HuH-7 (cell line): ENCODE data around the gene HECA.

Source experiments
- DNase-seq: peaks from one replicate; pipeline ENCODE4 v3.0.0; 2011; ENCODE audit warnings: low spot score

HECA gene

GRCh38 chr6:139161169-139161568, 26.3 kb downstream of the HECA start:
- DNase-seq, result peak; percentile 30

DNA sequence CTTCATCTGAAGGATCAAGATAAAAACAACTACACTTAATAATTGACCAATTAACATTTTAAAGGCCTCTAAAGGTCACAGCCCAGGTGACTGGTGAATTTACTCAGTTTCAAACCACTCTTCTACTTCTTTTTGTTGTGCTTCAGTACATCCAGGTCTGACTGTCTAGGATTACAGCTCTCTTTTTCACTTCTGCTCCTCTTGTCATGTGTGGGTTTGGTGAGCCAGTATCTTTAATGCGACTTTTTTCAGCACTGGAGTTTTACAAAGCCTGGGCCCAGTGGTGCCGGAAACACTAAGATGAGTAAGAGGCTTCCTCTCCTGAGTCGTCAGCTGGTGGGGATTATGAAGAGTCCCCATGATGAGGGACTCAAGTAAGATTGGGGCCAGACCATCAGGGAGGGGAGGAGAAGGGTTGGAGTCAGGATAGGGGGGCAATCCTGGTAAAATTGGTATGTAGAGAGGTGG, 27.0 kb downstream of the HECA start:
- no peak for DNase-seq

DNA sequence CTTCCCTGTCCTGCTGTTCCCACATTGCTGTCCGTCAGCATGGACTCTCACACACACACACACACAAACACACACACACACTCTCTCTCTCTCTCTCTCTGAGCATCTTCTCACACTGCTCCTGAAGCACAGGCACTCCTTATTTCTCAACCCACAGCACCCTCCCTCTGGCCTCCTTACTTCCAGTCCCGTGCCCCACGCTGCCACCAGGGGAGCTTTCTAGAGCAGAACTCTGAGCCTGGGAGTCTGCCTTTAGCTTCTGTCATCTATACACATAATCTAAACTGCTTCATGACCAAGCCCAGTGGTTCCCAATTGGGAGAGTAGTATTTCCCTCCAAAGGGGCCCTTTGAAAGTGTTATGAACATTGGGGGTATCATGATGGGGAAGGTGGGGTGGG, 29.1 kb downstream of the HECA start:
- DNase-seq, result peak; percentile 29

DNA sequence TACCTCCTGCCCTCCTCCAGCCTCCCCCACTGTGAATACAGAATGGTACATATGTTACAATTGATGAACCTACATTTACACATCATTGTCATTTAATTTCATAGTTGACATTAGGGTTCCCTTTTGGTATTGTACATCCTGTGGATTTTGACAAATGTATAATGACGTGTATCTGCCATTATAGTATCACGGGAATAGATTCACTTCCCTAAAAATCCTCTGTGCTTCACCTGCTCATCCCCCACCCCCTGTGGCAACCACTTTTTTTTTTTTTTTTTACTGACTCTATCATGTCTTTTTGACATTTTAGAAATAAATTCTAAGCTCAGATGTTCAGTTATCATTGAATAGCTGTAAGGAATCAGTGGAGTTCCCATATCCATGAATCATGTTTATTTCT, 30.4 kb downstream of the HECA start:
- no peak for DNase-seq

- DNase-seq, result no peak
These were observed 31.5 kb downstream of the HECA start for GRCh38 chr6:139166238-139166955.

GRCh38 chr6:139166956-139167313, 32.1 kb downstream of the HECA start:
- DNase-seq, result no peak

- no peak for DNase-seq
These were observed 37.3 kb downstream of the HECA start for GRCh38 chr6:139172151-139172550.

GRCh38 chr6:139172567-139172966, 37.7 kb downstream of the HECA start:
- DNase-seq, result no peak

DNA sequence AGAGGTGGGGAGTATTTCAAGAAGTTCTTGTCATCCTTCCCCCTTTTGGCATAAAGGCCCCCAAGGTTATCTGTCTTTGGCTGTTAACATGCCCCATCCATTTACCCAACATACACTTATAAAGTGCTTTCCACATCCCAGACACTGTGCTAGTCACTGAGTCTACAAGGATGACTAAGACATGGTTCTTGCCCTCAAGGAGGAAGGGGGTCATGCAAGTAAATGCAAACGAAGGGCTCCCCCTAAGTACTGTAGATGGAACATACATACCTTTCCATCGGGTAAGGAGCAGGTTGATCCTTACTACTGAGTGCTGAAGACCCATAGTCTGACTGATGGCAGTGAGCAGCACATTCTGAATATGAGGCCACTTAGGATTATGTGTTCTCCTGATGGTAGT, 38.3 kb downstream of the HECA start:
- no peak for DNase-seq

DNA sequence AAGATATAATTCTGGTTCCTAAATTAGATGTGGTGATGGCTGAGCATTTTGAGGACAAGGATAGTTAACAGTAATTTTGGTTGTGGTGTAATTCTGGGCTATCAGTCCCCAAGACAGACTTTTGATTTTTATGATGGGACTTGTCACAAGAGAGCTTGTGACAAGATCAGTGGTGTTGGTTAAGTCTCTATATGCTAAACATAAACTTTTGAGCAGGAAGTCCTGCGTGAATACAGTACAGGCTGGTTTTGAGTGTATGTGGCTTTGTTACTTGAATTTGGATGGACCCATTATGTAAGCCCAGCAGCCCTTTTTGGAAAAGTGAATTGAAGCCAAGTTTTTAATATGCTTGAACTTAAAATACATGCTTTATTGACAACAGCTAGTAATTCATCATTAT, 38.9 kb downstream of the HECA start:
- no peak for DNase-seq

- DNase-seq, result no peak
These were observed 40.1 kb downstream of the HECA start for GRCh38 chr6:139174961-139175360.

DNA sequence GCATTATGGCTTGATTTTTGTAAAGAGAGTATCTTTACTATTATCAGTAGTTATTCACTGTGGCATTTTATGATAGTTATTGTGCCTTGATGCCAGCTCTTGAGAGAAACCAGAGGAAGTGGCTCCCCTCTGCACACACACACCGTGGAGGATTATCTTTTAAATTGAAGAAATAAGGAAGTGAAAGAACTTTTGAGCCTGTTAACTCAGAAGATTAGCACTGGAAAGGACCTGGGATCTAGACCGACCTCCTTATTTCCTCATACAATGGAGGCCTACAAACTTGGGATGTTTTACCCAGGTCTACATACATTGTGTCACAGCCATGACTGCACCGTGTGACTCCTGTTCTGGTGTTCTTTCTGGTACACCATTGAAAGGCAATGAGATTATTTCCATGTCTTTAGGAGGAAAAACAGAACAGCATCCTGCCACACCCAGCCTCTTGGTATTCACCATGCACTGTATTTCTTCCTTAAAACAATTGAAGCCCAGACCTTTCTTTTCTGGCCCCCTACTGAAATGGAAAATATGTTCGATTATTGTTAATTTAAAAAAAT, 40.6 kb downstream of the HECA start:
- DNase-seq, result no peak

- DNase-seq, result no peak
These were observed 46.4 kb downstream of the HECA start for GRCh38 chr6:139181236-139181635.

- no peak for DNase-seq
These were observed 49.2 kb downstream of the HECA start for GRCh38 chr6:139184047-139184446.

- DNase-seq, result no peak
These were observed 49.6 kb downstream of the HECA start for GRCh38 chr6:139184459-139184858.

DNA sequence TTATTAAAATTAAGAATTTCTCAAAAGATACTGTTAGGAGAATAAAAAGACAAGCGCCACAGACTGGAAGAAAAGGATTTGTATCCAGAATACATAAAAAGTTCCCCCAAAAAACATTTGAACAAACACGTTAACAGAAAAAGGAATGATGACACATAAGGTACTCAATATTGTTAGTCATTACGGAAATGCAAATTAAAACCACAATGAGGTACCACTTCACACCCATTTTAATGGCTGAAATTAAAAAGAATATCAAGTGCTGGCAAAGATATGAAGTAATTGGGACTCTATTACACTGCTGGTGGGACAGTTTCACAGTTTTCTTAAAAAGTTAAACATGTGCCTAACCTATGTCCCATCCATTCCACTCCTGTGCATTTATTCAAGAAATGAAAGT, 51.4 kb downstream of the HECA start:
- DNase-seq, result no peak

DNA sequence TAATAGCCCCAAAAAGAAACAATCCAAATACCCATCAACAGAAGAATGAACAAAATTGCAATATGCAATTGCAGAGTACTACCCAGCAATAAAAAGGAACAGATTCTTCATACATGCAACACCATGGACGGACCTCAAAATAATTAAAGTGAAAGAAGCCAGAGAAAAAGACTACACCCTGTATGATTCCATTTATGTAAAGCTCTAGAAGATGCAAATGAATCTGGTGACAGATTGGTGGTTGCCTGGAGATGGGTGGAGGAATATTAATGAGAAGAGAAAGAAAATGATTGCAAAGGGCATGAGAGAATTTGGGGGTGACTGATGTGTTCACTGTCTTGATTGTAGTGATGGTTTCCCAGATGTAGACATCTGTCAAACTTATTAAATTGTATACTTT, 51.8 kb downstream of the HECA start:
- no peak for DNase-seq

- DNase-seq, result no peak
These were observed 52.6 kb downstream of the HECA start for GRCh38 chr6:139187489-139187888.

GRCh38 chr6:139189665-139190064, 54.8 kb downstream of the HECA start:
- DNase-seq, result no peak

- no peak for DNase-seq
These were observed 59.9 kb downstream of the HECA start for GRCh38 chr6:139194740-139195139.

- no peak for DNase-seq
These were observed 63.8 kb downstream of the HECA start for GRCh38 chr6:139198529-139199288.

- no peak for DNase-seq
These were observed 66.5 kb downstream of the HECA start for GRCh38 chr6:139201378-139201777.

- no peak for DNase-seq
These were observed 70.1 kb downstream of the HECA start for GRCh38 chr6:139204978-139205377.
